ENCODE data around the gene SSTR4.

SSTR4 gene

GRCh38 chr20:23086931-23087411 lies 51.9 kb downstream of the SSTR4 start:
- DNase-seq (ENCODE audit: low spot score) = no peak

GRCh38 chr20:23087587-23088251 lies 52.6 kb downstream of the SSTR4 start:
- no peak for DNase-seq (ENCODE audit: low spot score)
